IPS-11a (cell line): Measurements from ENCODE around the gene B4GALT4.
"Not testable (repeated sequence)": the region's sequence is repeated elsewhere in the genome, so short reads cannot be mapped to it uniquely, and the experiment has no call there.

ENCODE experiments used
- H3K4me3 ChIP-seq: one replicate; pipeline ENCODE4 v1.5.1; 2013; ENCODE audit warnings: low read depth, low read length, control low read depth

The B4GALT4 gene

GRCh38 chr3:119206611-119207511, 33.8 kb downstream of the B4GALT4 start:
- no peak overlapping the region for H3K4me3 ChIP-seq

DNA sequence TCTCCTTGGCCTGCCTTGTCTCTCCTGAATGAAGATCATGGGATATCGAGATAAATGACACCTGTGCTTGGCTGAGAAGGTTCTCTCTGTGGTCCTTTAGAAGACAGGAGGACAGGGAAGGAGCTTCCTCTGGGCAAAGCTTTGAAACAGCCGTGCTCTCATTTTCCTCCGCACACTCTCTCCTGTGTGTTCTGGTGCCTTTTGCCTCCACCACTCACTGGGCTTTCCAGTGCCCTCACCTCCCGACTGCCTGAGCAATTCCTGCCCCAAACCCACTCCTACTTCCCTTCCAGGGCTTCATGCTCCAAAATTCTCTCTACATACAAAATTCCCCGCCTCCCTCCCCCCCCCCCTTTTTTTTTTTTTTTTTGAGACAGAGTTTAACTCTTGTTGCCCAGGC, 35.0 kb downstream of the B4GALT4 start:
- no peak overlapping the region for H3K4me3 ChIP-seq

DNA sequence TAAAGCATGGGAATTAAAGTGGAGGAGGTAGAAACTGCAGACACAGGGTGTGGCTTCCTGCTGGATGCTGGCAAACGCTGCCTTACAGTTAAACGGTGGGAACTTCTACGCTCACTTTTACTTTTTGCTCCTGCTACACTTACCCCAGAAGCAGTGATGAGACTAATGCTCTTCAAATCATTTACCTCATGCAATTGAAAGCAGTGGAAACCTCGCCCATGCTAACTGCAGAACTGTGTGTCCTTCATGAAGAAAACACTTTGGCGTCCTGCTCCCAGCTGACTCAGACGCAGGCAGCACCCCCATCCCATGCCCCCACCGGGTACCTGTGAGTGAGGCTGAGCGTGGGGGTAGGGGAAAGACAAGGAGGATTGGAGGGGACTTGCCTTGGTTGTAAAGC, 35.5 kb downstream of the B4GALT4 start:
- no peak overlapping the region for H3K4me3 ChIP-seq

DNA sequence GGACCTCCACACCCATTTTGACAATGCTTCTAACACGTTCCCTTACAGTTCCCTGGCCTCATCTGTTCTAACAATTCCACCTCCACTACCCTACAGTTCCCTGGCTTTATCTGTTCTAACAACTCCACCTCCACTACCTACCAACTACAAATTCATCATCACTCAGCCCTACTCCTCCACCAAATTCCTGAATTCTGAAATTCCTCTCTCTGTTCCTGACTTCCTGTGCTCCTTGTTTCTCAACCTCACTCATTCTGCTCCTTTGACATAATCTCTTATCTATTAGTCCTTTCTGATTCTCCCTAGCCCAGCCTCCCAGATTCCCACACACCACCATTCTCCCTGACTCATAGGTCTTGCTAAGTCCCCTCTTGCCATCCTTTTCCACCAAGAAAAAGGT, 44.8 kb downstream of the B4GALT4 start:
- no peak overlapping the region for H3K4me3 ChIP-seq

GRCh38 chr3:119195151-119195476, 45.6 kb downstream of the B4GALT4 start:
- no peak overlapping the region for H3K4me3 ChIP-seq

GRCh38 chr3:119194237-119195150, 46.2 kb downstream of the B4GALT4 start:
- no peak overlapping the region for H3K4me3 ChIP-seq

DNA sequence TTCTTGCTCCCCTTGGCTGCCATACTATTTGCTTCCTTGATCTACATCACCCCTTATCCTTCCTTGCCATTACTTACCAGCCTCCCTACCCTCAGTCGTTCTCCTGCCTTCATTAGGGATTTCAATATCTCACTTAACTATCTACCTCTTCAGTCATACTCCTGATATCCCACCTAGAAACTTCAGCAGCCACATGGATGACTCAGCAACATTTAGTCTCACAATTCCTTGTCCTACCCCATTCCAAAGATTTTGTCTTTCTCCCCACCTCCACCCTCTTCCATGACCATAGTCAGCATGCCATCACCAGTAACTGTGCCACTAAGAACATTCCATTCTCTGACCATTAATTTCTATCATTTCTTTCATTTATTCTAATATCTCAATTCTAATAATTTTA, 48.9 kb downstream of the B4GALT4 start:
- no peak overlapping the region for H3K4me3 ChIP-seq

GRCh38 chr3:119187266-119187665, 53.4 kb downstream of the B4GALT4 start:
- no peak overlapping the region for H3K4me3 ChIP-seq

DNA sequence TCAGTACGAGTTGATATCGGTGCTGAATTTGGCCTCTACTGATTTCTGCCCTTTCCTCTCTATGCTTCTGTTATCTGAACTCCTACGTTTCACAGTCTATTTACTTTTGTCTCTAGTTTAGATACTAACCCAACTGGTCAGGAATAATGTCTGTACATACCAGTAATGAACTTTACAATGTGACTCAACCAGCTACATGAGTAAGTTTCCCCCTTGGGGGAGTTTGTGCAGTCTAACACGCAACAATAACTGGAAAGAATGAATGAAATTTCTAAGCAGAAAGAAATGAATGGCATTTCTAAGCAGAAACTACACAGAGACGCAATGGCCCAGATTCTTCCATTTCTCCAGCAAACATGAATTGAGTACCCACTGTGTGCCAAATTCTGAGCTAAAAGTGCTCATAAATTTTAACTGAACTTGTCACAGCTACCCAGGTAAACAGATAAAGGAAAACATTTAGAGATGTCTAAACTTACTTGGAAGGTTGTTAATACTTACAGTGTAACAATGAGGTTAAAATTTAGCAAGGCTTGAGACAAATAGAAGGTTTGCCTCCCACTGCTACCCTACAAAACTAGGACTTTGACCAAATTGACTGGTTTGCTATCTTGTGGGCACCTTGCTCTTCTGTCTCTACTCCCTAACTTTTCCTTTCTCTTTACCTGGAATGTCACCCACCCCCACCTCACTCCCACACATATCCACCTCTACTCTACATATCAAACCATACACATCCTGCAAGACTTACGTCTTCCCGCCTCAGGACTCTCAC, 55.7 kb downstream of the B4GALT4 start:
- H3K4me3 ChIP-seq = no peak overlapping the region

DNA sequence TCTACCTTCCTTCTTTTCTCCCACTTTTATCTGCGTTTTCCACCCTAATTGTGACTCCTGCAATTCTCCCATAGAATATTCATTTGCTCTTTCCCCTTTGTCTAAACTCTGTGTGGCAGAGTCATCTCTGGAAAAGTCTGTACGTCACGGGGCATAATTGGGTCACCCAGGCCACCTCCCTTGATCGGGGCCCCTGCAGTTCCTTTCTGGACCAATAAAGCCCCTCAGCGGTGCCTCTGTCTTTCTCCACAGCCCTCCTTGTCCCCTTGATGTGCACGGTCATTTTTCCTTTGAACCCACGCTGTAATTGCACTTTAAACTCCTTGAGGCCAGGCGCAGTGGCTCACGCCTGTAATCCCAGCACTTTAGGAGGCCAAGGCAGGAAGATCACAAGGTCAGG, 56.6 kb downstream of the B4GALT4 start:
- no peak overlapping the region for H3K4me3 ChIP-seq

DNA sequence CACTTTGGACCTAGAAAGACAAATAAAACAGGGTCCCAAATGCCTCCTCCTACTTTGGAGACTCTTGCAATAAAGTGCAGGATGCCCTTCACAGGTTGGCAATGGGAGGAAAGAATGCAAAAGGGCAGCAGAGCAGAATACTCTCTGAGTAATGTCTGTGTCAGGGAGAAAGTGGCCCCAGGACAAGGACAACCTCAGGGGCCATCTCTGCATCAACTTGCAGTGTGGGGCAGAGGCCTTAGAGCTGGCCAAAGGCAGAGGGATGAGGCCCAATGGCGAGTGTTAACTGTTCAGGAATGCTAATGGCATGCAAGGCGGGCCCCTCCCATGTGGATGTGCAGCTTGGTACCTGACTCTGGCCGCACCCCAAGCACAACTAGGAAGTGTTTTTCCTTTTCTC, 58.9 kb downstream of the B4GALT4 start:
- H3K4me3 ChIP-seq = no peak overlapping the region

DNA sequence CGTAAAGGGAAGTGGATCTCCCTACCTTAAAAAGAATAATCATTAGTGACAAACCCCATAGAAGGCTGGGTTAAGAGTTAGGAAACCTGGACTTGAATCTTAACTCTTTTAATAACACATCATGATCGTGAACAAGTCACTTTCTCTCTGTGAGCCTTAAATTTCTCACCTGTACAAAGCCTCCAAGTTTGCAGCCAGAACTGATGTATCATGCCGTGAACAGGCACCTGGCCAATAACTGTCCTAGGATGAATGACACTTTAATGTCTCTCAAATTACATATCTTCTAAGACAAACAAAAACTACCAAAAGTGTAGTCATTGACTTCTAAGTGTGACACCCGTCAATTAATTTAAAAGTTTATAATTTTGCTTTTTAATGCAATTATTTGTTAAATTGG, 63.4 kb downstream of the B4GALT4 start:
- H3K4me3 ChIP-seq = no peak overlapping the region

GRCh38 chr3:119176778-119177177, 63.9 kb downstream of the B4GALT4 start:
- H3K4me3 ChIP-seq = no peak overlapping the region

- H3K4me3 ChIP-seq = no peak overlapping the region
These were observed 64.6 kb downstream of the B4GALT4 start for GRCh38 chr3:119175872-119176756.

DNA sequence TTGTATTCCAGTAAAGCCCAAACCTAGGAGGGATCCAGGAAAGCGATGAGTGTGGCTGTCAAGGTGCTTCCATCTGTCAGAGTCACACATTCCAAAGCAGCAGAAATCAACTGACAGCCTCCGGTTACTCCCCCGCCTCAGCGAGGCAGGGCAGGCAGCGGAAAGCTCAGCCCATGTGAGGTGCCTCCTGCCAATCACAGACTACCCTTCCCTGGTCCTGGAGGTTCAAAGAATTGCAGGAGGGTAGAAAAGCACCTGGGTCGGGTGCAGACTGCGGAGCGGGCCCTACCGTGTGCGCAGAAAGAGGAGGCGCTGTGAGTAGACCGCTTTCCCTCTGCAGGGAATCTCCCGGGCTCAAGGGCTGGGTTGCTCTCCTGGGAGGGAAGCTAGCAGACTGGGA, 67.4 kb downstream of the B4GALT4 start, which contains the start of gene UPK1B:
TSS of gene UPK1B (plus strand) at position 274 of the 400 bp plus-strand sequence. CDS start 13,144 bp downstream, outside the sequence.
- H3K4me3 ChIP-seq = no peak within 1 kb of the TSS

- H3K4me3 ChIP-seq = no peak overlapping the region
These were observed 69.9 kb downstream of the B4GALT4 start for GRCh38 chr3:119170821-119171220.

DNA sequence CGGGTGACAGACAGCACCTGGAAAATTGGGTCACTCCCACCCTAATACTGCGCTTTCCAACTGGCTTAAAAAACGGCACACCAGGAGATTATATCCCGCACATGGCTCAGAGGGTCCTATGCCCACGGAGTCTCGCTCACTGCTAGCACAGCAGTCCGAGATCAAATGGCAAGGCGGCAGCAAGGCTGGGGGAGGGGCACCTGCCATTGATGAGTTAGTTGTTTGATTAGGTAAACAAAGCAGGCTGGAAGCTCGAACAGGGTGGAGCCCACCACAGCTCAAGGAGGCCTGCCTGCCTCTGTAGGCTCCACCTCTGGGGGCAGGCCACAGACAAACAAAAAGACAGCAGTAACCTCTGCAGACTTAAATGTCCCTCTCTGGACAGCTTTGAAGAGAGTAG, 75.9 kb downstream of the B4GALT4 start:
- H3K4me3 ChIP-seq = not testable (repeated sequence)
